DOHH2 (cell line): ENCODE measurements around the gene C21orf58.

Source experiments
- CTCF ChIP-seq: fragments of 200-600 bp; sonication (generic); IDR thresholded peaks from one replicate; pipeline ENCODE4 v1.5.1; 2014; ENCODE audit warnings: antibody characterized with exemption, mild to moderate bottlenecking, low read depth, low read length; ENCODE audit not compliant: poor library complexity, severe bottlenecking
- EZH2phosphoT487 ChIP-seq: fragments of 200-600 bp; sonication (generic); IDR thresholded peaks from 2 replicates; pipeline ENCODE4 v1.6.1; 2017; ENCODE audit warnings: borderline replicate concordance, mild to moderate bottlenecking, antibody characterized with exemption, low read length, moderate library complexity, mixed read lengths

- TF ChIP-seq EZH2phosphoT487 = no peak
- TF ChIP-seq CTCF = no peak
Observed at GRCh38 chr21:46255758-46256337, 67.8 kb downstream of the C21orf58 start.
